Omental fat pad (tissue), 4 donors: ENCODE data around the gene GRIP2. TPM values are rescaled to one million over a fixed set of nuclear protein-coding genes. Genes with fewer than 3 reads are reported as not detected.

Experiments used
- ATAC-seq: fragments of 150-250 bp; one replicate; pipeline ENCODE4 v1.9.1; 2016; ENCODE audit warnings: mild to moderate bottlenecking, moderate library complexity; ENCODE audit not compliant: low FRiP score
- DNase-seq: peaks from one replicate; pipeline ENCODE4 v3.0.0-alpha.2; 2019; ENCODE audit warnings: low spot score
- CTCF ChIP-seq, 3 donors: fragments of 450-650 bp; IDR thresholded peaks; one replicate each; pipeline ENCODE4 v1.5.1; 2016 to 2017; ENCODE audit warnings: antibody characterized with exemption in 3 of 3, mild to moderate bottlenecking in 3 of 3, moderate library complexity in 2 of 3
- total RNA-seq, 4 donors: library from RNA; depleted of rRNA; stranded (reverse); fragments of >200 nt; gene quantifications; one replicate each; pipeline ENCODE4 v1.1.0, GENCODE V29; 2016

The GRIP2 gene
- total RNA-seq = 1 to 10 TPM in 2 of 4 donors, under 1 TPM in 2; 0.69 to 2.6 (median 1.2) TPM

- DNase-seq = no peak
- ATAC-seq = peak; percentile 72
- TF ChIP-seq CTCF (IDR thresholded peaks at IDR 0.05) = no peak
Observed at GRCh38 chr3:14539742-14540491, at the start of gene GRIP2. Gene GRIP2, minus strand, starts transcription at chr3:14540342. Its CDS starts 34 bp downstream, at chr3:14540308.

- no peak for TF ChIP-seq CTCF (IDR thresholded peaks at IDR 0.05)
- DNase-seq = no peak
- ATAC-seq = no peak
Observed at GRCh38 chr3:14588425-14589112, 48.4 kb upstream of the GRIP2 start.

GRCh38 chr3:14587740-14588360 lies 47.7 kb upstream of the GRIP2 start:
- DNase-seq (no peak), ATAC-seq (no peak)
- no peak for TF ChIP-seq CTCF (IDR thresholded peaks at IDR 0.05)

- no peak for TF ChIP-seq CTCF (IDR thresholded peaks at IDR 0.05)
- no peak for ATAC-seq
- no peak for DNase-seq
Observed at GRCh38 chr3:14586611-14587010, 46.5 kb upstream of the GRIP2 start.

GRCh38 chr3:14583548-14584091 lies 43.5 kb upstream of the GRIP2 start:
- ATAC-seq (no peak), DNase-seq (no peak)
- no peak for TF ChIP-seq CTCF (IDR thresholded peaks at IDR 0.05)

- TF ChIP-seq CTCF (IDR thresholded peaks at IDR 0.05) = no peak
- no peak for ATAC-seq
- no peak for DNase-seq
Observed at GRCh38 chr3:14582045-14582410, 41.9 kb upstream of the GRIP2 start.
